Mesothelial cell of epicardium (in vitro differentiated cells): Measurements from ENCODE around the gene GTF2F1. TPM values are rescaled to one million over a fixed set of nuclear protein-coding genes. Genes with fewer than 3 reads are reported as not detected.

Source experiments
- DNase-seq, 2 experiments: peaks; one replicate each; pipeline ENCODE4 v3.0.0; 2021; ENCODE audit warnings: low spot score in 2 of 2; ENCODE audit not compliant: unreplicated experiment in 2 of 2
- H3K27ac Mint-ChIP-seq: 2 replicates; pipeline ENCODE4 v1.8.0; 2021; ENCODE audit warnings: mixed read lengths
- H3K27me3 Mint-ChIP-seq: 2 replicates; pipeline ENCODE4 v1.8.0; 2021; ENCODE audit warnings: low read depth, mixed read lengths
- H3K36me3 Mint-ChIP-seq: 2 replicates; pipeline ENCODE4 v1.8.0; 2021; ENCODE audit warnings: mixed read lengths
- H3K4me1 Mint-ChIP-seq: 2 replicates; pipeline ENCODE4 v1.8.0; 2021; ENCODE audit warnings: mixed read lengths
- H3K4me3 Mint-ChIP-seq: 2 replicates; pipeline ENCODE4 v1.8.0; 2021; ENCODE audit warnings: mild to moderate bottlenecking, moderate library complexity, mixed read lengths
- H3K9me3 Mint-ChIP-seq: 2 replicates; pipeline ENCODE4 v1.8.0; 2021; ENCODE audit warnings: mixed read lengths
- CTCF ChIP-seq: fragments of 200-600 bp; sonication (generic); IDR thresholded peaks from one replicate; pipeline ENCODE4 v1.5.0; 2021; ENCODE audit warnings: antibody characterized with exemption; ENCODE audit not compliant: unreplicated experiment
- total RNA-seq: library from RNA; stranded (reverse); gene quantifications from 3 replicates; pipeline ENCODE4 v1.2.1, GENCODE V29; 2021

GTF2F1 gene
- total RNA-seq, 1 donor from 2014 or later: 73.8 TPM

DNA sequence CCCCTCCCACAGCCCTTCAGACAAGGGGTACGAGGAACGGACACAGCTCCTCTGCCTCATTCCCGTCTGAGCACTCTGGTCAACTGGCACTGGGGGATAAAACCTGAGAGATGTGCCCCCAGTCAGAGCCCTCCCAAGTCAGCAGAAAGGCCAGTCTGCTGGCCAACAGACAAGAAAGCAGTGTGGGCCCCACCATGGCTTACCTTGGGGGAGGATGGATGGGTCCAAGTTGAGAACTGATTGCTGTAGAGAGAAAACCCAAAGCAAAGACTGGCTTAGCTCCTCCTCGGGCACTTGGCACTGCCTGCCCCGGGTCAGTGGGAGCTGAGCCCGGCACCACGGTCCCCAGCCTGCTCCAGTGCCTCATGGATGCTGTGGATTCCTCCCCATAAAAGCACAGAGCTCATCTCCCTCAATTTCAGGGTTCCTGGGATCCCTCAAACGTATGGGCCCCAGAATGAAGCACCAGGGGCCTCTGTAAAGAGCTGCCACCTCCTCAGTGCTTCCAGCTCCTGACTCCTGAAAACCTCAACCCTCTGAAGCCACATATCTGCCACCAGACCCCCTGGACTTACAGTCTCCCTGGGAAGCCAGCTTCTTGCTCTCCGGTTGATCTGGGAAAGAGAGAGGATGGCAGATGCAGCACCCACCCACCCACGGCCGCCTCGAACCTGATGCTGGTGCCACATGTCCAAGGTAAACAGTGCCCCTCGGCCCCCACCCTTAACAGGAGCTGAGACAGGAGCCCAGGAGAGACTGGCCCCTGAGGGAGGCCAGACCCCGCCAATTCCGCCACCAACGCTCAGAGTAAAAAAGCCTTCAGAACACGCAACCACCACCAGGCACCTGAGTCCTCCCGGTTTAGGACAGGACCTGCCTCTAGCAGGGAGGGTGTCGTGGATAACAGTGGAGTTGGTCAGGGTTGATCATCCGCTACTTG lies 28.4 kb upstream of the GTF2F1 start:
- Mint-ChIP-seq H3K9me3 (no peaks in the 10 kb centered on the region), H3K36me3 (peaks cover 15% of the 10 kb centered on the region)

GRCh38 chr19:6418562-6418932 lies 25.6 kb upstream of the GTF2F1 start:
- TF ChIP-seq CTCF: no peak
- Mint-ChIP-seq H3K27ac (no peak overlapping the region), H3K4me3 (no peak overlapping the region), H3K9me3 (no peaks in the 10 kb centered on the region), H3K4me1 (peaks cover 23% of the 10 kb centered on the region), H3K27me3 (no peaks in the 10 kb centered on the region), H3K36me3 (peaks cover 22% of the 10 kb centered on the region)
- no peak for DNase-seq

More for the DNA sequence above, 28.4 kb upstream of the GTF2F1 start:
- H3K27ac Mint-ChIP-seq: peak overlapping the region; percentile 47
- H3K4me1 Mint-ChIP-seq: peaks cover 19% of the 10 kb centered on the region
- no peak for TF ChIP-seq CTCF
- H3K4me3 Mint-ChIP-seq: no peak overlapping the region
- no peak for DNase-seq
- H3K27me3 Mint-ChIP-seq: no peaks in the 10 kb centered on the region

- Mint-ChIP-seq H3K27ac (no peak overlapping the region), H3K4me3 (no peak overlapping the region), H3K4me1 (peaks cover 21% of the 10 kb centered on the region), H3K9me3 (no peaks in the 10 kb centered on the region), H3K27me3 (no peaks in the 10 kb centered on the region), H3K36me3 (peaks cover 22% of the 10 kb centered on the region)
- TF ChIP-seq CTCF: no peak
- no peak for DNase-seq
These were observed 25.0 kb upstream of the GTF2F1 start for GRCh38 chr19:6417713-6418561.

GRCh38 chr19:6416658-6417405 lies 23.9 kb upstream of the GTF2F1 start:
- Mint-ChIP-seq H3K27ac (no peak overlapping the region), H3K4me3 (no peak overlapping the region), H3K36me3 (peaks cover 22% of the 10 kb centered on the region), H3K27me3 (no peaks in the 10 kb centered on the region), H3K4me1 (peaks cover 11% of the 10 kb centered on the region), H3K9me3 (no peaks in the 10 kb centered on the region)
- DNase-seq: no peak
- TF ChIP-seq CTCF: no peak

GRCh38 chr19:6415591-6416190 lies 22.7 kb upstream of the GTF2F1 start:
- Mint-ChIP-seq H3K9me3 (no peaks in the 10 kb centered on the region), H3K4me1 (peaks cover 9% of the 10 kb centered on the region), H3K4me3 (no peak overlapping the region), H3K27me3 (no peaks in the 10 kb centered on the region), H3K27ac (no peak overlapping the region), H3K36me3 (peaks cover 21% of the 10 kb centered on the region)
- no peak for DNase-seq
- TF ChIP-seq CTCF: no peak
